Activated naive CD4-positive, alpha-beta T cell (primary cell): Measurements from ENCODE around the gene FHAD1.
"Not testable (repeated sequence)": the region's sequence is repeated elsewhere in the genome, so short reads cannot be mapped to it uniquely, and the experiment has no call there.

Experiments used
- DNase-seq, 4 experiments: peaks; one replicate each; lab custom pipeline; 2025; lab: John Stamatoyannopoulos, UW

Gene FHAD1

GRCh38 chr1:15418806-15419515 lies 171.9 kb downstream of the FHAD1 start:
- DNase-seq = no peak

GRCh38 chr1:15420853-15421465 lies 173.9 kb downstream of the FHAD1 start:
- no peak for DNase-seq

GRCh38 chr1:15422871-15423270 lies 175.8 kb downstream of the FHAD1 start:
- DNase-seq = no peak

GRCh38 chr1:15423355-15424077 lies 176.5 kb downstream of the FHAD1 start:
- no peak for DNase-seq

GRCh38 chr1:15424146-15424667 lies 177.2 kb downstream of the FHAD1 start:
- DNase-seq = no peak

- no peak for DNase-seq
These were observed 178.0 kb downstream of the FHAD1 start for GRCh38 chr1:15424981-15425380.

- no peak for DNase-seq
These were observed 178.5 kb downstream of the FHAD1 start for GRCh38 chr1:15425521-15425920.

- no peak for DNase-seq
These were observed 178.9 kb downstream of the FHAD1 start for GRCh38 chr1:15425958-15426357.

- DNase-seq = no peak
These were observed 179.7 kb downstream of the FHAD1 start for GRCh38 chr1:15426492-15427279.

GRCh38 chr1:15427280-15427666 lies 180.2 kb downstream of the FHAD1 start:
- DNase-seq = no peak

- not testable (repeated sequence) for DNase-seq
These were observed 181.2 kb downstream of the FHAD1 start for GRCh38 chr1:15428252-15428651.

- DNase-seq = no peak
These were observed 181.9 kb downstream of the FHAD1 start for GRCh38 chr1:15428815-15429435.

GRCh38 chr1:15429701-15430149 lies 182.7 kb downstream of the FHAD1 start:
- no peak for DNase-seq

GRCh38 chr1:15430787-15431570 lies 184.0 kb downstream of the FHAD1 start:
- DNase-seq = peak; percentile 47 to 76 (median 73)

GRCh38 chr1:15431571-15431948 lies 184.5 kb downstream of the FHAD1 start:
- no peak for DNase-seq

GRCh38 chr1:15432324-15432723 lies 185.3 kb downstream of the FHAD1 start:
- DNase-seq = no peak

GRCh38 chr1:15433471-15433870 lies 186.4 kb downstream of the FHAD1 start:
- no peak for DNase-seq

- DNase-seq = not testable (repeated sequence)
These were observed 187.7 kb downstream of the FHAD1 start for GRCh38 chr1:15434739-15435138.

- DNase-seq = no peak
These were observed 188.4 kb downstream of the FHAD1 start for GRCh38 chr1:15435239-15436077.
